ENCODE data around the gene EPHA3.

The EPHA3 gene

GRCh38 chr3:89278302-89279025, 171.0 kb downstream of the EPHA3 start:
- Histone ChIP-seq H3K4me3 (ENCODE audit: insufficient read depth in 1 of 2, low read depth in 1 of 2, low read length in 2 of 2) (no peak overlapping the region), H4K8ac (ENCODE audit: low read length) (no peak overlapping the region)

GRCh38 chr3:89280301-89280700, 172.9 kb downstream of the EPHA3 start:
- no peaks in the 10 kb centered on the region for H3K36me3 ChIP-seq (ENCODE audit: control insufficient read depth in 1 of 2, insufficient read depth in 2 of 2, low read depth in 1 of 2, low read length in 2 of 2)
- no peak overlapping the region for H4K91ac ChIP-seq (ENCODE audit: low read length)
- no peak overlapping the region for H3K4ac ChIP-seq (ENCODE audit: low read depth in 1 of 2, low read length in 2 of 2)
- no peak overlapping the region for H2BK120ac ChIP-seq (ENCODE audit: low read depth, low read length)
- H2AFZ ChIP-seq (ENCODE audit: low read depth, low read length): no peak overlapping the region
- no peak overlapping the region for H3K9ac ChIP-seq (ENCODE audit: low read length)
- no peak overlapping the region for H2AK5ac ChIP-seq (ENCODE audit: low read length, severe bottlenecking)
- no peak overlapping the region for H3K4me2 ChIP-seq (ENCODE audit: low read length, poor library complexity, severe bottlenecking)
- no peak overlapping the region for H2BK15ac ChIP-seq (ENCODE audit: low read depth, poor library complexity, severe bottlenecking)
- H4K8ac ChIP-seq (ENCODE audit: low read length): no peak overlapping the region
- no peak overlapping the region for H3K4me3 ChIP-seq (ENCODE audit: insufficient read depth in 1 of 2, low read depth in 1 of 2, low read length in 2 of 2)
- no peaks in the 10 kb centered on the region for H3K27me3 ChIP-seq (ENCODE audit: control insufficient read depth in 1 of 2, insufficient read depth in 1 of 2, low read length in 2 of 2)
- peaks cover 3% of the 10 kb centered on the region for H3K4me1 ChIP-seq (ENCODE audit: control insufficient read depth, insufficient read depth, low read depth, low read length)
- no peak overlapping the region for H3K14ac ChIP-seq (ENCODE audit: low read length in 2 of 2)
- H3K79me1 ChIP-seq (replicated peaks; ENCODE audit: low read length, poor library complexity, severe bottlenecking): no peaks in the 10 kb centered on the region
- no peaks in the 10 kb centered on the region for H3K9me3 ChIP-seq (ENCODE audit: control insufficient read depth, low read length)
- 73% methylated on average over 1 of the region's 2 CpGs for WGBS
- H3K18ac ChIP-seq (ENCODE audit: low read depth in 1 of 2, low read length in 2 of 2): no peak overlapping the region
- no peak overlapping the region for H3K27ac ChIP-seq (ENCODE audit: low read length, poor library complexity, severe bottlenecking)
- H2BK5ac ChIP-seq (ENCODE audit: low read depth, low read length, poor library complexity, severe bottlenecking): no peak overlapping the region
- no peak overlapping the region for H2BK12ac ChIP-seq (ENCODE audit: low read length in 2 of 2)
- H3K23ac ChIP-seq (ENCODE audit: low read length in 2 of 2): no peak overlapping the region
- DNase-seq: no peak

More at GRCh38 chr3:89278302-89279025, 171.0 kb downstream of the EPHA3 start:
- WGBS: 56% methylated on average over 5 of the region's 9 CpGs
- no peak overlapping the region for H3K23ac ChIP-seq (ENCODE audit: low read length in 2 of 2)
- peak overlapping the region in 1 of 2 experiments; percentile 49 for H3K4ac ChIP-seq (ENCODE audit: low read depth in 1 of 2, low read length in 2 of 2)
- H2BK120ac ChIP-seq (ENCODE audit: low read depth, low read length): no peak overlapping the region
- H3K27ac ChIP-seq (ENCODE audit: low read length, poor library complexity, severe bottlenecking): no peak overlapping the region
- H3K79me1 ChIP-seq (replicated peaks; ENCODE audit: low read length, poor library complexity, severe bottlenecking): no peaks in the 10 kb centered on the region
- no peak overlapping the region for H4K91ac ChIP-seq (ENCODE audit: low read length)
- no peak overlapping the region for H2BK5ac ChIP-seq (ENCODE audit: low read depth, low read length, poor library complexity, severe bottlenecking)
- no peak overlapping the region for H3K18ac ChIP-seq (ENCODE audit: low read depth in 1 of 2, low read length in 2 of 2)
- H3K27me3 ChIP-seq (ENCODE audit: control insufficient read depth in 1 of 2, insufficient read depth in 1 of 2, low read length in 2 of 2): no peaks in the 10 kb centered on the region
- H2AK5ac ChIP-seq (ENCODE audit: low read length, severe bottlenecking): no peak overlapping the region
- H2BK15ac ChIP-seq (ENCODE audit: low read depth, poor library complexity, severe bottlenecking): no peak overlapping the region
- H2BK12ac ChIP-seq (ENCODE audit: low read length in 2 of 2): no peak overlapping the region
- no peak for DNase-seq
- H3K4me1 ChIP-seq (ENCODE audit: control insufficient read depth, insufficient read depth, low read depth, low read length): peaks cover 3% of the 10 kb centered on the region
- no peaks in the 10 kb centered on the region for H3K36me3 ChIP-seq (ENCODE audit: control insufficient read depth in 1 of 2, insufficient read depth in 2 of 2, low read depth in 1 of 2, low read length in 2 of 2)
- no peak overlapping the region for H3K4me2 ChIP-seq (ENCODE audit: low read length, poor library complexity, severe bottlenecking)
- no peak overlapping the region for H3K9ac ChIP-seq (ENCODE audit: low read length)
- no peaks in the 10 kb centered on the region for H3K9me3 ChIP-seq (ENCODE audit: control insufficient read depth, low read length)
- no peak overlapping the region for H2AFZ ChIP-seq (ENCODE audit: low read depth, low read length)
- H3K14ac ChIP-seq (ENCODE audit: low read length in 2 of 2): no peak overlapping the region

- no peak overlapping the region for H3K4me3 ChIP-seq (ENCODE audit: insufficient read depth in 1 of 2, low read depth in 1 of 2, low read length in 2 of 2)
- H3K23ac ChIP-seq (ENCODE audit: low read length in 2 of 2): no peak overlapping the region
- DNase-seq: no peak
- no peak overlapping the region for H3K9ac ChIP-seq (ENCODE audit: low read length)
- no peak overlapping the region for H2BK5ac ChIP-seq (ENCODE audit: low read depth, low read length, poor library complexity, severe bottlenecking)
- no peak overlapping the region for H2BK120ac ChIP-seq (ENCODE audit: low read depth, low read length)
- H4K8ac ChIP-seq (ENCODE audit: low read length): no peak overlapping the region
- H3K14ac ChIP-seq (ENCODE audit: low read length in 2 of 2): no peak overlapping the region
- H3K36me3 ChIP-seq (ENCODE audit: control insufficient read depth in 1 of 2, insufficient read depth in 2 of 2, low read depth in 1 of 2, low read length in 2 of 2): no peaks in the 10 kb centered on the region
- H3K9me3 ChIP-seq (ENCODE audit: control insufficient read depth, low read length): no peaks in the 10 kb centered on the region
- no peak overlapping the region for H3K4me2 ChIP-seq (ENCODE audit: low read length, poor library complexity, severe bottlenecking)
- no peak overlapping the region for H3K27ac ChIP-seq (ENCODE audit: low read length, poor library complexity, severe bottlenecking)
- H3K18ac ChIP-seq (ENCODE audit: low read depth in 1 of 2, low read length in 2 of 2): no peak overlapping the region
- no peaks in the 10 kb centered on the region for H3K27me3 ChIP-seq (ENCODE audit: control insufficient read depth in 1 of 2, insufficient read depth in 1 of 2, low read length in 2 of 2)
- no peak overlapping the region for H2AFZ ChIP-seq (ENCODE audit: low read depth, low read length)
- no peak overlapping the region for H3K4ac ChIP-seq (ENCODE audit: low read depth in 1 of 2, low read length in 2 of 2)
- 92% methylated on average over 7 of the region's 11 CpGs for WGBS
- no peak overlapping the region for H4K91ac ChIP-seq (ENCODE audit: low read length)
- H3K4me1 ChIP-seq (ENCODE audit: control insufficient read depth, insufficient read depth, low read depth, low read length): peaks cover 3% of the 10 kb centered on the region
- H2BK12ac ChIP-seq (ENCODE audit: low read length in 2 of 2): no peak overlapping the region
- no peak overlapping the region for H2AK5ac ChIP-seq (ENCODE audit: low read length, severe bottlenecking)
- H2BK15ac ChIP-seq (ENCODE audit: low read depth, poor library complexity, severe bottlenecking): no peak overlapping the region
- no peaks in the 10 kb centered on the region for H3K79me1 ChIP-seq (replicated peaks; ENCODE audit: low read length, poor library complexity, severe bottlenecking)
Observed at GRCh38 chr3:89280822-89281365, 173.5 kb downstream of the EPHA3 start.

GRCh38 chr3:89287902-89288508, 180.6 kb downstream of the EPHA3 start:
- no peak for DNase-seq
- no peak overlapping the region for H3K14ac ChIP-seq (ENCODE audit: low read length in 2 of 2)
- no peak overlapping the region for H2BK120ac ChIP-seq (ENCODE audit: low read depth, low read length)
- no peak overlapping the region for H4K8ac ChIP-seq (ENCODE audit: low read length)
- no peak overlapping the region for H3K4me2 ChIP-seq (ENCODE audit: low read length, poor library complexity, severe bottlenecking)
- no peak overlapping the region for H2AK5ac ChIP-seq (ENCODE audit: low read length, severe bottlenecking)
- H2BK12ac ChIP-seq (ENCODE audit: low read length in 2 of 2): no peak overlapping the region
- H2BK15ac ChIP-seq (ENCODE audit: low read depth, poor library complexity, severe bottlenecking): no peak overlapping the region
- no CpG with 5 or more reads among the region's 1 CpG for WGBS
- no peak overlapping the region for H3K18ac ChIP-seq (ENCODE audit: low read depth in 1 of 2, low read length in 2 of 2)
- no peaks in the 10 kb centered on the region for H3K27me3 ChIP-seq (ENCODE audit: control insufficient read depth in 1 of 2, insufficient read depth in 1 of 2, low read length in 2 of 2)
- H3K23ac ChIP-seq (ENCODE audit: low read length in 2 of 2): no peak overlapping the region
- no peak overlapping the region for H2BK5ac ChIP-seq (ENCODE audit: low read depth, low read length, poor library complexity, severe bottlenecking)
- no peaks in the 10 kb centered on the region for H3K4me1 ChIP-seq (ENCODE audit: control insufficient read depth, insufficient read depth, low read depth, low read length)
- no peaks in the 10 kb centered on the region for H3K9me3 ChIP-seq (ENCODE audit: control insufficient read depth, low read length)
- H4K91ac ChIP-seq (ENCODE audit: low read length): no peak overlapping the region
- H3K27ac ChIP-seq (ENCODE audit: low read length, poor library complexity, severe bottlenecking): no peak overlapping the region
- H2AFZ ChIP-seq (ENCODE audit: low read depth, low read length): no peak overlapping the region
- H3K9ac ChIP-seq (ENCODE audit: low read length): no peak overlapping the region
- no peaks in the 10 kb centered on the region for H3K79me1 ChIP-seq (replicated peaks; ENCODE audit: low read length, poor library complexity, severe bottlenecking)
- H3K4me3 ChIP-seq (ENCODE audit: insufficient read depth in 1 of 2, low read depth in 1 of 2, low read length in 2 of 2): no peak overlapping the region
- H3K4ac ChIP-seq (ENCODE audit: low read depth in 1 of 2, low read length in 2 of 2): no peak overlapping the region
- no peaks in the 10 kb centered on the region for H3K36me3 ChIP-seq (ENCODE audit: control insufficient read depth in 1 of 2, insufficient read depth in 2 of 2, low read depth in 1 of 2, low read length in 2 of 2)

All from mesenchymal stem cell (in vitro differentiated cells and primary cell).